Left renal cortex interstitium (tissue), 4 donors: ENCODE data around the gene SLC37A3. TPM values are rescaled to one million over a fixed set of nuclear protein-coding genes. Genes with fewer than 3 reads are reported as not detected.

ENCODE experiments used
- polyA plus RNA-seq, 4 donors: library from polyadenylated mRNA; unstranded; fragments of 120-200 nt; gene quantifications; one replicate each; pipeline ENCODE4 v1.2.1, GENCODE V29; 2013; ENCODE audit not compliant: insufficient read length in 4 of 4

Gene SLC37A3
- polyA plus RNA-seq, 4 donors, result 50.1 to 66.4 (median 60.9) TPM

Other genes starting within 250 kb of the SLC37A3 start
- 10 to 100 TPM in 3 of 4 donors, 1 to 10 TPM in 1; 9.5 to 17.0 (median 13.0) TPM for gene KDM7A, start 221.5 kb downstream of the SLC37A3 start, polyA plus RNA-seq
- 1 to 10 TPM; 2.1 to 4.2 (median 2.3) TPM for gene RAB19, start 5.5 kb upstream of the SLC37A3 start, polyA plus RNA-seq
- 100 to 1,000 TPM; 104 to 142 (median 120) TPM for gene MKRN1, start 81.0 kb upstream of the SLC37A3 start, polyA plus RNA-seq
- gene DENND2A, start 242.3 kb upstream of the SLC37A3 start, polyA plus RNA-seq, result 10 to 100 TPM; 35.1 to 41.5 (median 38.8) TPM